SKM-1 treated with dmso at 0.1 percent for 144 hours (cell line): Measurements from ENCODE around the gene ZNF444.
"Not testable (repeated sequence)": the region's sequence is repeated elsewhere in the genome, so short reads cannot be mapped to it uniquely, and the experiment has no call there.

Experiments used
- DNase-seq: peaks from one replicate; lab custom pipeline; 2025; ENCODE audit not compliant: unreplicated experiment; lab: John Stamatoyannopoulos, UW

ZNF444 gene

DNA sequence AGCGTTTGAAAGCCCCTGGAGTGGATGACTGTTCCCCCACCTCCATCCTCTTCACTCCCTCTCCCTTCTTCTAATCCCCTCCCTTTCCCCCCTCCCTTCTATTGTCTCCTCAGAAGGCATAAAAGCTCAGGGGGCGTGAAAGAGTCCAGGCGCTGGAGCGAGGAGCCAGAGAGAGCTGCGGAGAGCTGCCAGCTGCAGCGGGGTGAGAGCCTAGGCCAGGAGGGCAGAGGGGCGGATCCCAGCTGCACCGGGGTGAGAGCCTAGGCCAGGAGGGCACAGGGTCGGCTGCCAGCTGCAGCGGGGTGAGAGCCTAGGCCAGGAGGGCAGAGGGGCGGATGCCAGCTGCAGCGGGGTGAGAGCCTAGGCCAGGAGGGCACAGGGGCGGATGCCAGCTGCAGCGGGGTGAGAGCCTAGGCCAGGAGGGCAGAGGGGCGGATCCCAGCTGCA is 34.8 kb downstream of the ZNF444 start, which contains the start of gene GALP:
GALP (plus strand) TSS at position 148 of the 447 bp plus-strand sequence. CDS start 1,101 bp downstream, outside the sequence.
- not testable (repeated sequence) for DNase-seq

DNA sequence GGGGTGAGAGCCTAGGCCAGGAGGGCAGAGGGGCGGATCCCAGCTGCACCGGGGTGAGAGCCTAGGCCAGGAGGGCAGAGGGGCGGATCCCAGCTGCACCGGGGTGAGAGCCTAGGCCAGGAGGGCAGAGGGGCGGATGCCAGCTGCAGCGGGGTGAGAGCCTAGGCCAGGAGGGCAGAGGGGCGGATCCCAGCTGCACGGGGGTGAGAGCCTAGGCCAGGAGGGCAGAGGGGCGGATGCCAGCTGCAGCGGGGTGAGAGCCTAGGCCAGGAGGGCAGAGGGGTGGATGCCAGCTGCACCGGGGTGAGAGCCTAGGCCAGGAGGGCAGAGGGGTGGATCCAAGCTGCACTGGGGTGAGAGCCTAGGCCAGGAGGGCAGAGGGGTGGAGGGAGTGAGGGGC is 35.2 kb downstream of the ZNF444 start:
- DNase-seq, result not testable (repeated sequence)

GRCh38 chr19:56176881-56177280 is 35.8 kb downstream of the ZNF444 start:
- no peak for DNase-seq

DNA sequence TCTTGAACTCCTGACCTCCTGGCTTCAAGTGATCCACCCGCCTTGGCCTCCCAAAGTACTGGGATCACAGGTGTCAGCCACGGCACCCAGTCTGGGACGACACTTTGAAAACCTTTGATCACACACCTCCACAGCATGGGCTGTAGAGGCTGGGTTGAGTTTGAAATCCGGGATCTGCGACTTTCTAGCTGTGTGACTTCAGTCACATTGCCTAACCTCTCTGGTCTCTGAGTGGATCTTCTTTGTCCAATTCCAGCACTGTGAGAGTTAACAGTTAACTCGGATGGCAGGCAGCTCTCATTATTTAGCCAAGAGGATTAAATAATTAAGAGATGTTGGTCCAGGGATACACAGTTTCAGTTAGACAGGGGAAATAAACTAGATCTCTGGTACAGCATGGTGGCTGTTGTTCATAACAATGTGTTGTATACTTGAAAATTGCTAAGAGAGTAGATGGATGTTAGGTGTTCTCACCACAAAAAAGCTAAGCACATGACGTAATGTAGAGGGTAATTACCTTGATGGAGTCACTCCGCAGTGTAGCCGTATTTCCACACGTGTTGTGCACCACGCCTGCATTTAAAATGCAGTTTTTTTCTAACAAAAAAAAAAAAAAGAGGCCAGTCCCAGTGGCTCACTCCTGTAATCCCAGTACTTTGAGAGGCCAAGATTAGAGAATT is 36.6 kb downstream of the ZNF444 start:
- no peak for DNase-seq

DNA sequence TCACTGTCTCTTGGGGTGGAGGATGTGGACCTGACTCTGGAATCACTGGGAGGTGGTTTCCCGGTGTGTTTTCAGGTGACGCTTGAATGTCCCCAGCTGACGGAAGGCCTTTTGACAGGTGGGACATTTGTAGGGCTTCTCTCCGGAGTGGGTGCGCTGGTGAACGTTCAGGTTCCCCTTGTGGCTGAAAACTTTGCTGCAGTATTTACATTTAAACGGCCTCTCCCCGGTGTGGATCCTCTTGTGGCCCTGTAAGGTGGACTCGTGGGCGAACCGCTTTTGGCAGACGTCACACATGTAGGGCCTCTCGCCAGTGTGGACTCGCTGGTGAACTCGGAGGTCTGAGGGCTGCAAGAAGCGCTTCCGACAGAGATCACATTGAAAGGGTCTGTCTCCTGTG is 48.7 kb downstream of the ZNF444 start:
- no peak for DNase-seq

DNA sequence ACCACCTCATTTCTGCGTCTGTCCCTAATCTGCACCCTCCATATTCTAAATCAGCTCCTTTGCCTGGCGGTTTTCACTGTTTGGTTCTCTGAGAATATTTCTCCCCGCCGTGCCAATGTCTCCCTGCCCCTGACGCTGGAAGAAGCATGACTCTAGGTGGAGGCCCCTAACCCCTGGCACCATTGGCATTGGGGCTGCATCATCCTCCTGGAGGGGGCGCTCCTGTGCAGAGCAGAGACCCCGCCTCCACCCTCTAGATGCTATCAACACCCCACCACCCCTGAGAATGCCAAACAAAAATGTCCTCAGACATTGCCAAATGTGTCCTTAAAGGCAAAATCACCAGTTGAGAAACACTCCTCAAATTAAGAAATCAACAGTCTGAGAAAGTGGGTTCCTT is 50.0 kb downstream of the ZNF444 start:
- DNase-seq, result no peak

DNA sequence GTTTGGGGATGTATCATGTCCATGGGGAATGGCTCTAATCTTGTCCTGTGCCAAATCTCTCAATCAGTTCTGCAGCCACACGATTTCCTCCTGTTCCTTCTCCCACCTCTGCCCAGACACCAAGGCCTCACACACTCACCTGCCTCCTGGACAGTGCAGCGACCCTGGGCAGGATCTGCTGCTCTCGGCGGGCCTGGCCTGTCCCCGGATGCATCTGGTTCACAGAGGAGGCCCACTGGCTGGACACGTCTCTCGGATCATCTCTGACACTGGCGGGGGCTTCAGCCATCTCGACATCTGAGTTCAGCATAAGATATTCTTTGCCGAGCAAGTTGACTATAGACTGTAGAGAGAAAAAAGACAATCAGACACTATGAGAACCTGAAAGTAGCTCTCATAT is 50.6 kb downstream of the ZNF444 start:
- DNase-seq, result no peak

- DNase-seq, result no peak
Measured at GRCh38 chr19:56193981-56194640, 53.0 kb downstream of the ZNF444 start.

DNA sequence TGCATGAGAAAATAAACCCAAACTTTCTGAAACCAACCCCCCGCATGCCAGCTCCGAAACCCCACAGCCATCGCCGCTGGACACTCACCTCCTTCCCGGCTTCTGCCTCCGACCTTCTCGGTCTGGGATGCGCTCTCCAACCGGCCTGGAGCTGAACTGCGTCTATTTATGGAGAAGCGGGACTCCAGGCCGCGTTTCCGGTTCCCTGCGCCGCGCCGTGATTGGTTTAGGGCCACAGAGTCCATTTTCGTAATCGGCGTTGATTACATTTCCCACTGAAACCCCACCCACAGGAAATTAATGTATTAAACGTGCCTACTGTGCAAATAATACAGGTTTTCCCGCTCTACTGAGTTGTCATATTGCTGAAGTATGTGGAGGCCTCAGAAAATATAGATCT is 56.6 kb downstream of the ZNF444 start, which contains the start of gene ZSCAN5B:
ZSCAN5B (minus strand) TSS at position 138 of the 400 bp plus-strand sequence. CDS start 4,731 bp downstream, outside the sequence.
- DNase-seq, result not testable (repeated sequence)

DNA sequence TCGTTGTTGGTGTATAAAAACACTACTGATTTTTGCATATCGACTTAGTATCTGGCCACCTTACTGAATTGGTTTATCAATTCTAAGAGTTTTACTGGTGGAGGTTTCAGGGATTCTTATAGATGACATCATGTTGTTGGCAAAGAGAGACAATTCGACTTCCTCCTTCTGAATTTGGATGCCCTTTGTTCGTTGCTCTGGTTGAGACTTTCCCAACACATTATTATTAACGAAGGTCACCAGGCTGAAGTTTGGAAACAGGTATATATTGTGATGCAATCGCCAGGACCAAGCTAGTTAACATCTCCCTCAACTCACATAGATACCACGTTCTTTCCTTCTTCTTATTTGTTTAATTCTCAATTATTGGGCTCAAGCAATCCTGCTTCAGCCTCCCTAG is 58.6 kb downstream of the ZNF444 start:
- DNase-seq, result no peak

DNA sequence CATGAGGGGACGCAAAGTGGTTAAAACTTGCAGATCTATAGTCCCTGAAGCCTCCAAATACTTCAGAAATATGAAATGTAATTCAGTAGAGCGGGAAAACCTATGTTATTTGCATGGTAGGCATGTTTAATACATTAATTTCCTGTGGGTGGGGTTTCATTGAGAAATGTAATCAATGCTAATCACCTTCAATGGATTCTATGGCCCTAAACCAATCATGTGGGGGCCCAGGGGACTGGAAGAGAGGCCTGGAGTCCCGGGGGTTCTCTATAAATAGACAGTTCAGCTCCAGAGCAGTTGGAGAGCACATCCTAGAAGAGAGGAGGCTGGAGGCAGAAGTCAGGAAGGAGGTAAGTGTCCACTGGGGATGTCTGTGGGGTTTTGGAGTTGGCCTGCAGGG is 60.9 kb downstream of the ZNF444 start, which contains the start of gene ZSCAN5C:
ZSCAN5C (plus strand) TSS at position 301 of the 400 bp plus-strand sequence. CDS start 3,641 bp downstream, outside the sequence.
- DNase-seq, result no peak

DNA sequence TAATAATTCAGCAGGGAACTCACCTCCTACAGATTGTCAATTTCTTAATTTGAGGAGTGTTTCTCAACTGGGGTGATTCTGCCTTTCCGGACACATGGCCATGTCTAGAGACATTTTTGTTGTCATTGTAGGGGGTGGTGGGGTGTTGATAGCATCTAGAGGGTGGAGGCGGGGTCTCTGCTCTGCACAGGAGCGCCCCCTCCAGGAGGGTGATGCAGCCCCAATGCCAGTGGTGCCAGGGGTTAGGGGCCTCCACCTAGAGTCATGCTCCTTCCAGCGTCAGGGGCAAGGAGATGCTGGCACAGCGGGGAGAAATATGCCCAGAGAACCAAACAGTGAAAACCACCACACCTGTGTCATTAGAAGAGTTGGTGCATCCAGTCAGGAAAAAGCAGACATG is 66.5 kb downstream of the ZNF444 start:
- not testable (repeated sequence) for DNase-seq

- DNase-seq, result no peak
Measured at GRCh38 chr19:56209091-56209490, 68.0 kb downstream of the ZNF444 start.

DNA sequence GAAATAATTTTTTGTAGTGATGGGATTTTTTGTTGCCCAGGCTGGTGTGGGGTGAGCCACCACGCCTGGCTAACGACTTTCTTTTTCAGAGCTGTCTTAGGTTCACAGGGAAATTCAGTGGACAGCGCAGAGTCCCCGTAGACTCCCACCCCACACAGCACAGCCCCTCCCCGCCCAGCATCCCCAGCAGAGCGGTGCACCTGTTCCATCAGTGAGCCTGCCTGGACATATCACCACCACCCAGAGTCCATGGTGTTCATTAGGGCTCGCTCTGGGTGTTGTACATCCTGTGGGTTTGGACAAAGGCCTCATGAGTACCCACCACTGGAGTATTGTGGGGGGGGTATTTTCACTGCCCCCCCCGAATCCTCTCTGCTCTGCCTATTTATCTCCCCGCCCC is 68.9 kb downstream of the ZNF444 start:
- DNase-seq, result not testable (repeated sequence)
